ENCODE results near the gene KIR3DL3. TPM values are rescaled to one million over a fixed set of nuclear protein-coding genes. Genes with fewer than 3 reads are reported as not detected.
"Not testable (repeated sequence)": the region's sequence is repeated elsewhere in the genome, so short reads cannot be mapped to it uniquely, and the experiment has no call there.

KIR3DL3 gene
- total RNA-seq, 1 experiment from 2014 or later, result not detected

- H2AFZ ChIP-seq (ENCODE audit: low read length); H3K27ac ChIP-seq (ENCODE audit: low read length); H4K20me1 ChIP-seq (ENCODE audit: low read length); H3K9me2 ChIP-seq (replicated peaks; ENCODE audit: low read length); H3K79me2 ChIP-seq (ENCODE audit: low read length); H3K9ac ChIP-seq (ENCODE audit: low read length); H3K9me3 ChIP-seq (ENCODE audit: low read length); H3F3A ChIP-seq (ENCODE audit: low read length, unreplicated experiment); POLR2A ChIA-PET (ENCODE audit: unreplicated experiment); intact Hi-C loops (cut with micrococcal nuclease); H3K4me3 ChIP-seq (ENCODE audit: low read length); CTCF ChIA-PET; H3K4me1 ChIP-seq (ENCODE audit: insufficient read depth, low read length); BruUV-seq (replicated peaks); DNase-seq; H3K4me2 ChIP-seq (ENCODE audit: low read length); H3K36me3 ChIP-seq (ENCODE audit: low read depth, low read length); ATAC-seq: not testable (repeated sequence)
- peaks cover 24% of the 10 kb centered on the region for H3K27me3 ChIP-seq (ENCODE audit: low read length)
Observed at GRCh38 chr19:54750276-54750675, 26.0 kb downstream of the KIR3DL3 start.

- BruUV-seq (replicated peaks); H3K36me3 ChIP-seq (ENCODE audit: low read depth, low read length); intact Hi-C loops (cut with micrococcal nuclease); H3K79me2 ChIP-seq (ENCODE audit: low read length); H4K20me1 ChIP-seq (ENCODE audit: low read length); H3K27ac ChIP-seq (ENCODE audit: low read length); DNase-seq; H3K9ac ChIP-seq (ENCODE audit: low read length); H3K4me2 ChIP-seq (ENCODE audit: low read length); H3K4me1 ChIP-seq (ENCODE audit: insufficient read depth, low read length); H3F3A ChIP-seq (ENCODE audit: low read length, unreplicated experiment); ATAC-seq; CTCF ChIA-PET; H3K9me2 ChIP-seq (replicated peaks; ENCODE audit: low read length); H3K4me3 ChIP-seq (ENCODE audit: low read length); H3K27me3 ChIP-seq (ENCODE audit: low read length); H2AFZ ChIP-seq (ENCODE audit: low read length); POLR2A ChIA-PET (ENCODE audit: unreplicated experiment); H3K9me3 ChIP-seq (ENCODE audit: low read length): not testable (repeated sequence)
Observed at GRCh38 chr19:54756204-54757110, 32.2 kb downstream of the KIR3DL3 start.

GRCh38 chr19:54758577-54758976, 34.3 kb downstream of the KIR3DL3 start:
- H3K27ac ChIP-seq (ENCODE audit: low read length); H3K9me3 ChIP-seq (ENCODE audit: low read length); H4K20me1 ChIP-seq (ENCODE audit: low read length); POLR2A ChIA-PET (ENCODE audit: unreplicated experiment); H3K79me2 ChIP-seq (ENCODE audit: low read length); intact Hi-C loops (cut with micrococcal nuclease); H3K9me2 ChIP-seq (replicated peaks; ENCODE audit: low read length); H3K9ac ChIP-seq (ENCODE audit: low read length); H3K36me3 ChIP-seq (ENCODE audit: low read depth, low read length); DNase-seq; H3K4me3 ChIP-seq (ENCODE audit: low read length); H3K4me2 ChIP-seq (ENCODE audit: low read length); H2AFZ ChIP-seq (ENCODE audit: low read length); BruUV-seq (replicated peaks); H3K4me1 ChIP-seq (ENCODE audit: insufficient read depth, low read length); CTCF ChIA-PET; ATAC-seq; H3F3A ChIP-seq (ENCODE audit: low read length, unreplicated experiment): not testable (repeated sequence)
- H3K27me3 ChIP-seq (ENCODE audit: low read length), result peaks cover 11% of the 10 kb centered on the region

- ATAC-seq; H3K79me2 ChIP-seq (ENCODE audit: low read length); POLR2A ChIA-PET (ENCODE audit: unreplicated experiment); H4K20me1 ChIP-seq (ENCODE audit: low read length); BruUV-seq (replicated peaks); H2AFZ ChIP-seq (ENCODE audit: low read length); intact Hi-C loops (cut with micrococcal nuclease); H3K36me3 ChIP-seq (ENCODE audit: low read depth, low read length); H3K4me2 ChIP-seq (ENCODE audit: low read length); CTCF ChIA-PET; H3K9me3 ChIP-seq (ENCODE audit: low read length); H3K27ac ChIP-seq (ENCODE audit: low read length); H3K9ac ChIP-seq (ENCODE audit: low read length); H3K4me3 ChIP-seq (ENCODE audit: low read length); H3K9me2 ChIP-seq (replicated peaks; ENCODE audit: low read length); H3K4me1 ChIP-seq (ENCODE audit: insufficient read depth, low read length); H3F3A ChIP-seq (ENCODE audit: low read length, unreplicated experiment): not testable (repeated sequence)
- peaks cover 32% of the 10 kb centered on the region for H3K27me3 ChIP-seq (ENCODE audit: low read length)
- peak; percentile 13 for DNase-seq
Observed at GRCh38 chr19:54764219-54764618, 40.0 kb downstream of the KIR3DL3 start.

- H3K4me1 ChIP-seq (ENCODE audit: insufficient read depth, low read length); DNase-seq; H3F3A ChIP-seq (ENCODE audit: low read length, unreplicated experiment); H3K9me3 ChIP-seq (ENCODE audit: low read length); POLR2A ChIA-PET (ENCODE audit: unreplicated experiment); H2AFZ ChIP-seq (ENCODE audit: low read length); BruUV-seq (replicated peaks); ATAC-seq; H3K4me3 ChIP-seq (ENCODE audit: low read length); H3K36me3 ChIP-seq (ENCODE audit: low read depth, low read length); H3K9ac ChIP-seq (ENCODE audit: low read length); H3K9me2 ChIP-seq (replicated peaks; ENCODE audit: low read length); CTCF ChIA-PET; H3K4me2 ChIP-seq (ENCODE audit: low read length); H4K20me1 ChIP-seq (ENCODE audit: low read length); intact Hi-C loops (cut with micrococcal nuclease); H3K27ac ChIP-seq (ENCODE audit: low read length); H3K79me2 ChIP-seq (ENCODE audit: low read length): not testable (repeated sequence)
- peaks cover 32% of the 10 kb centered on the region for H3K27me3 ChIP-seq (ENCODE audit: low read length)
Observed at GRCh38 chr19:54766464-54766863, 42.2 kb downstream of the KIR3DL3 start.

GRCh38 chr19:54769646-54770045, 45.4 kb downstream of the KIR3DL3 start, which contains the start of gene KIR2DL1:
Gene KIR2DL1, plus strand, starts transcription at chr19:54769793. Its CDS starts 58 bp downstream, at chr19:54769851.
- H2AFZ ChIP-seq (ENCODE audit: low read length); H3K4me1 ChIP-seq (ENCODE audit: insufficient read depth, low read length); BruUV-seq (replicated peaks); H3K4me2 ChIP-seq (ENCODE audit: low read length); DNase-seq; H3K79me2 ChIP-seq (ENCODE audit: low read length); H3K9me2 ChIP-seq (replicated peaks; ENCODE audit: low read length); H3K4me3 ChIP-seq (ENCODE audit: low read length); H3K27ac ChIP-seq (ENCODE audit: low read length); H4K20me1 ChIP-seq (ENCODE audit: low read length); H3K9me3 ChIP-seq (ENCODE audit: low read length); POLR2A ChIA-PET (ENCODE audit: unreplicated experiment); ATAC-seq; CTCF ChIA-PET; H3K36me3 ChIP-seq (ENCODE audit: low read depth, low read length); H3F3A ChIP-seq (ENCODE audit: low read length, unreplicated experiment); H3K9ac ChIP-seq (ENCODE audit: low read length): not testable (repeated sequence)
- peaks cover 13% of the 10 kb centered on the region for H3K27me3 ChIP-seq (ENCODE audit: low read length)
- intact Hi-C loops (cut with micrococcal nuclease), result loop anchor here (5.0 kb wide), 1 partner anchor 78 kb away; no protein-coding TSS in a partner anchor

Measured in PC-3 (cell line).